ENCODE data around the gene FGFR3.
"Not testable (repeated sequence)": the region's sequence is repeated elsewhere in the genome, so short reads cannot be mapped to it uniquely, and the experiment has no call there.

FGFR3 gene

DNA sequence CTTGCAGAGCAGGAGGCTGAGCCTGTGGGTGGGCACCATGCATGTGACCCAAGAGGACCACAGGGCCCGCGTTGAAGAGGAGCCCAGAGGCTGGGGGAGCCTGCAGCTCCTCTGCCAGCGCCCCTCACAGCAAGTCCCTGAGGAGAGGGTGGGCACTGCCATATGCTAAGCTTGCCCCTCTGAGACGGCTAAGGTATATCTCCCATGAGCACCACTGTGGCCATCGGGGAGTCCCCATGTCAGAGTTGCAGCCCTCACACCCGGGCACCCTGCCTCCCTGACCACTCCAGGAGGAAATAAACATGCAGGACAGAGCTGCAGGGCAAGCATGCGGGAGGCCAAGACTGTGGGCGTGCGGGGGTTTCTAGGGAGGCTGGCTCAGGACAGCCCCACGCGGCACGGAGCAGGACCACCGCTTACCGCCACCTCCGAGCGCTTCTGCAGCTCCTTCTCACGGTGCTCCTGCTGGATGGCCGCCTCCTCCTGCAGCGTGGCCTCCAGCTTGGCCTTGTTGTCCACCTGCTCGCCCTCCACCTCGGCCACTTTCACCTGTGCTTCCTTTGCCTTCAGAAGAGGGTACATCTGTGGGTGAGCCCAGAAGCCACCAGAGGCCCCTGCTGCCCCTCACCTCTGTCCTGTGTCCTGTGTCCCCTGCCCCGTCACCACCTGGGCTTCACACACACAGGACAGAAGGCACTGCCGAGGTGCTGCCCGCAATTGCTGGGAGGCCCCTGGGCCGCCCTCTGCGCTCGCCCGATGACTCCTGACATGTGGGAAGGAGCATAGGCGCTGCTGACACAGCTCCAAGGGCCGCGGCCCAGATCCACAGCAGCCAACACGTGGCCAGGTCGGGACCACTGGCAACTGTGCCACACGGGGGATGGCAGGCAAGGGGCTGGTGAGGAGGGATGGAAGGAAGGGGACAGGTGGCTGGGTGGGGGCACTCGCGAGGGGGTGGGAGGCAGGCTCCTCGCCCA lies 29.8 kb downstream of the FGFR3 start:
- no peak for DNase-seq

DNA sequence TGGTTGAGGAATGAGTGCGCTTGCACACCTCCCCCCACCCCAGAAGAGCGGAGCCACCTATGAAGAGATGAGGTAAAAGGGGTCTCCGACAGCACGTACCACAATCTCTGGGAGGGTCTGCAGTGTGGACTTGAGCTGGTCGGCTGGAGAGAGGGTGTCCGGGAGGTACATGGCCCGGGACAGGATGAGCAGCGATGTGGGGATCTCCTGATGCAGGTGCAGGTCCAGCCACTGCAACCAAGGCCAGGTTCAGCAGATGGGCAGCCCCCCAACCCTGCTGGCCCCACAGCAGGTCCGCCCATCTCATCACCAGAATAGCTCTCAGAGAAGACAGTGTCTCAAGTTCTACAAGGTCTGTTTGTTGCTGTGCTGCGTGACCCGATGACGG lies 30.4 kb downstream of the FGFR3 start:
- DNase-seq: no peak

DNA sequence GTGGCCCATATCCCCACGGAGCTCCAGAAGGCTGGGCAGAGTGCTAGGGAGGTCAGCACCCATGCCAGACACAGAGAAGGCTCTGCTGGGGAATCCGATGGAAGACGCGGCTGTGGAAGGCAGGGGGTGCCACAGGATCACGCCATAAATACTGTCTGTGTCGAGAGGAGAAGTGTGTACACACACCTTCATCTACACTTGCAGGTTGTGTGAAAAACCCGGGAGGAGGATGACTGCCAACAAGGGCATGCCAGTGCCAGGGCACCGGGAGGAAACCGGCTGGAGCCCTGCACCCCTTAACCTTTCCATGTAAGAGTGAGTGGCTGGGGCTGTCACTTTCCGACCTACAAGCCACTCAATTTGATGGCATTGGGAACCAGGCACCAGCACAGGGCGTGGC lies 31.7 kb downstream of the FGFR3 start:
- no peak for DNase-seq

DNA sequence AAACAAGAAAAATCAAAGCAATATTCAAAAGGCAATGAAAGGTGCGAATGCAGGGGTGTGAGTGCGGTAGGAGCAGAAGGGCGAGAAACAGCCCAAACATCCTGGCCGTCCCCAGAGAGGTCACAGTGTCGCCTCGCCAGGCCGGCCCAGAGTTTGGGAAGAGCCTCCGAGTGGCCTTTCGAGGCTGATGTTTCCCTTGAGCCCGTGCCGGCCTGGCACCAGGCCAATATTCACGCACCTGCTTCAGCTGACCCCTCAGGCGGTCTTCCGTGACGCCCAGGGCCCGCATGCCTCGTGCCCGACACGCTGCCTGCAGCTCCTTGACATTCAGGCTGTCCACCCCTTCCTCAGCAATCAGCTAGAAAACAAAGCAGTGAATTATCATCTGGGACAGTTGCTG lies 32.2 kb downstream of the FGFR3 start:
- no peak for DNase-seq

DNA sequence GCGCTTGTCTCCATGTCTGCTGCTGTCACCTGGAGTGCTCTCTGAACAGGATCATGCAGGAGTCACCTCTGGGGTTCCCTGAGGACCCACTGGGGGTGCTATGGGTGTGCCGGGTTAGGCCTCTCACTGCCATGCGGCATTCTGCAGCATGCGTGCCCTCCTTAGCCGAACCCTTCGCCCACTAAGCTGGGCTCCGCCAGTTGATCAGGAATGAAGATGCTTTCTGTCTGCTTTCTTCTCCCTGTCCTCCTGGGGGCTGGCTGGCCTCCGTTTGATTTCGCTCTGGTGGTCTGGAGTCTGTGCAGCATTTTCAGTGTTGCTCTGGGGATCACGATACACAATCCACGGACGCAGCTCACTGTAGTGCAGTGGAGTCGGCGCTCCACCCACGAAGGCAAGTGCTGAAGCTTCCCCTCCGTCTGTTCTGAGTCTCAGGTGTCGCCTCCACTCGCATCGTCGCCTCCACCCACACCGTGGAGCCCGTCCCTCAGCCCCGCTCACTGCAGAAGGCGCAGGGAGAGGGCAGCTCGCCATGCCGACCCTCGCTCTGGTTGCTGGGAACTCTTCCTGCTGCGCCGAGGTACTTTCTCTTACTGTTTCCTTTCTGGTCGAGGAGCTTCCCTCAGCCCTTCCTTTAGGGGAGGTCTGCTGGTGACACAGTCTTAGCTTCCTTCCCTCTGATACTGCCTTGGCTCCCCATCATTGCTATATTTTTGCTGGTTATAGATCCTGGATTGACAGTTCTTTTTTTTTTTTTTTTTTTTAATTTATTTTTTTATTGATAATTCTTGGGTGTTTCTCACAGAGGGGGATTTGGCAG lies 33.6 kb downstream of the FGFR3 start:
- DNase-seq: no peak

GRCh38 chr4:1830234-1830633 lies 37.1 kb downstream of the FGFR3 start:
- DNase-seq: no peak

DNA sequence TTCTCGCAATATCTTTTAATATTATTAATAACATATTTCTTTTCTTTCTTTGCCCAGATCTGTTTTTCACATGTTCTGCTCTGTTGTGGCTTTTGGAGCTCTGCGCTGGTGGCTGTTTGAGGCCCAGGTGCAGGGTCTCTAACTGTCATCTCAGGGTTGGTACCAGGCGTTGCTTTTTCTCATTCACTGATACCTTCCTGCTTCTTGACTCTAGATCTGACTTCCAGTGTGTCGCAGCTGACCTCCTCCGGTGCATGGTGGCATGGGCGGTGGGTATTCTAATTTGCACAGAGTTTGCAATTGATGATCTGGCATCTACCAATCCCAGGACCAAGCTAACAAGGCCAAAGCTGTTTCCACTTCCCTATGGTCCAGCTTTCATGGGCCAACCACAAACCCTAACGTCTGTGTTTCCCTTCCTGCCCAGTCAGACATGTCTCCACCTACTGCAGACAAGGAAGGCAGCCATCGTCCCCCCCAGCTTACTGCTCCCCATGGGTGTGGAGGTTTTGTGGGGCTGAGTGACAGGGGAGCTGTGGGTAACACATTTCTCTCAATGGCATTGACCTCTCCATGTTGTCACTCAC lies 37.6 kb downstream of the FGFR3 start:
- DNase-seq: no peak

- DNase-seq: no peak
Measured at GRCh38 chr4:1831331-1831730, 38.2 kb downstream of the FGFR3 start.

- no peak for DNase-seq
Measured at GRCh38 chr4:1832690-1833089, 39.6 kb downstream of the FGFR3 start.

DNA sequence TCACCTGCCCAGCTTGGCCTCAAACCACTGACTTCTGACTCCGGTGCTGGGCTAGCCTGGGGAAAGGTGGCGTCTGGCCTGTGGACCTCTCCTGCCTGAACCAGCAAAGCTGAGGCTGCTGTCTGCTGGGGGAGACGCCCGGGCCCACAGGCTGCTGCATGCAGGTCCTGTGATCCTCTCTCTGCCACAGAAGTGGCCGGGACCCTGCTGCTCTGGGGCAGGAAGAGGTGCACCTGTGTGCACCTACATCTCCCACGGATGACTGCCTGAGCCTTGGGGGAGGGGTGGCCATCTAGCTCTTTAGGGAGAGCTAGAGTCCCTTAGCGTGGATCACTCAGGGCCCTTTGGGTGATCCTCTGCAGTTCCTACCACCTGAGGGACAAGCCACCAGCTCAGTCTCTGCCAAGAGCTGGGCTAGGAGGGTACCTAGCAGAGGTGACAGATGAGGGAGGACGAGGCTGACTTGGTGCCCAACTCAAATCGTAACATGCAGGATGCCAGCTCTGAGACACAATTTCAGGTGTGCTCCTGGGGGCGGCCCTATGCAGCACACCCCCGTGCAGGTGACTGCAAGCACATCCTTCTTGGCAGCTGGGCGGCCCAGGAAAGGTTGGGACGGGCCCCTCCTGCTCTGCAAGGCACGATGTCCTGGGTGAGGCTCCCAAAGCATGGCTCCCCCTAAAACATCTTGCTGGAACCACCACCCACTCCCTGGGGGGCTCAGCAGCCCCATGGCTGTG lies 40.4 kb downstream of the FGFR3 start:
- no peak for DNase-seq

GRCh38 chr4:1834047-1834775 lies 41.1 kb downstream of the FGFR3 start:
- DNase-seq: no peak

- not testable (repeated sequence) for DNase-seq
Measured at GRCh38 chr4:1835836-1836235, 42.7 kb downstream of the FGFR3 start.

DNA sequence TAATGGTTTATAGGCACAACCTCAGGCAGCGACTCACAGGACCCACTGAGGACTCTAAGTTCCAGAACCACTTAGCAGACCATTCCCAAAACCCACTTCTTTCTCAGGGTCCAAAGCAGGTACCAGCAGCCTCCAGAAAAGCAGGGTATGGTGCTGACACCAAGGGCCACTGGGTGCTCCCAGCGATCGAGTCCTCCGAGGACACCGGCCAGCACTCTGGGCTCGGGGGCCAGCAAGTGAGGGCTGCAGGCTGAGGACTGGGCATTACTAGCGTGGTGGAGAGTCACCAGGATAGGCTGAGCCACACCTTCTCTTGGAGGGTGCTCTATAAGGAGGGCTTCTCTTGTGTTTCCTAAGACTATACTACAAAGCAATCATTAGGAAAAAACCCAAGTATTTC lies 43.6 kb downstream of the FGFR3 start:
- no peak for DNase-seq

- no peak for DNase-seq
Measured at GRCh38 chr4:1837069-1837468, 44.0 kb downstream of the FGFR3 start.

DNA sequence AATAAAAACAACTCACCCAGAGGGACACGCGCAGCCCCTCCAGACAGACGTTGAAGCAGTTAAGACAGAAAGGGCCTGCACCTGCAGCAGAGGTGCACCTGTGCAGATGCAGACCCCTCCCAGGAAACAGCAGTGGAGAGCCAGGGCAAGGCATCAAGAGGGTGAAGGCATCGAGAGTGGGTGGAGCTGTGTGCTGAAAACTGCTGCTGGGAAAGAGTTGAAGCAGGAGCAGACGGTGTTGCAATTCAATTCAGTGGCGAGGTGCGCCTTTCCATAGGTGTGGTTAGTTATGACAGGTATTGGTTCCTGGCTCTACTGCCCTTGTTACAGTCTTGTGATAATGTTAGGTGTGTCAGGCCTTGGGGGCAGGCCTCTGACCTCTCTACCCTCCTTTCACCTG lies 46.2 kb downstream of the FGFR3 start:
- no peak for DNase-seq

- no peak for DNase-seq
Measured at GRCh38 chr4:1841201-1841886, 48.3 kb downstream of the FGFR3 start.

- DNase-seq: no peak
Measured at GRCh38 chr4:1841887-1842210, 48.8 kb downstream of the FGFR3 start.

DNA sequence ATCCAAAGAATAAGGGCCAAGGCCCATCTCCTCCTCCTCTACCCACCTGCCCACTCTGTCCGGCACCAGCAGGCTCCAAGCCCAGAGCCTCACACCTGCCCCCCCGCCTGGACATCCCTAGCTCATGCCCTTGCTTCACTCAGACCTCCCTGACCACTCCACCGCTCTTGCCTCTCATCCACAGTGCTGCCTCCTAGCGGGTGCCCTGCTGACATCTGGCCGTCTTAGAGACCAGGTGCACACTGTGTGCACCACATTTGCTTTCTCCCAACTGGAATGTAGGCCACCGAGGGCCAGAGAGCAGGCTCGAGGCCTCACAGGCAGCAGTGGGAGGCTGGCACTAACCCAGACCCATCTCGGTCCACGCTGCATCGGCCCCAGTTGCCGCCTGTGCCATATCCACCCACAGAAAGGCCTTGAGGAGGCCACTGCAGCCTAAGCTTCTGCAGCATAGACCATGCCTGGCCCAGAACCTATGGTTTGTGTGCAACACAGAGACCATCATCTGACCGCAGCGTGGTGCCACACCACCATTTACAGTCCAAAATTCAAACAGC lies 49.3 kb downstream of the FGFR3 start:
- DNase-seq: no peak

GRCh38 chr4:1842993-1843448 lies 49.9 kb downstream of the FGFR3 start:
- DNase-seq: no peak

DNA sequence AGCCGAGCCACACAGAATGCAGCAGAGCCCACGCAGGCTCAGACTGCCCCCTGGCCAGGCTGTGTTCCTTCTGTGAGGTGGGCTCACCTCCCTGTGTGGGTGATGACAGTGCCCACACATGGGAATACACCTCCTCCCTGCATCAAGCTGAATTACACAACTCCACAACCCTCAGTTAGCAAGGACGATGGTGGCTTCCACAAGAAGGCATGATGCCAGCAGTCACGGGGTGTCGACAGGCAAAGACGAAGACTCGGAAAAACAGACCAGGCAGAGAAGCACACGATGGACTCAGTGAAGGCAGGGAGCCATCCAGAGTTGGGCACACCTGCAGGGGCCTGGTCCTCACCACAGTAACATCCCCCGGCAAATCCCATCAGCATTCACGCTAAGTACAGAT lies 50.8 kb downstream of the FGFR3 start:
- no peak for DNase-seq

GRCh38 chr4:1844618-1845017 lies 51.5 kb downstream of the FGFR3 start:
- not testable (repeated sequence) for DNase-seq

Data from RPMI8226 (cell line).